Stomach (tissue), 9 donors: Measurements from ENCODE around the gene CREB5. TPM values are rescaled to one million over a fixed set of nuclear protein-coding genes. Genes with fewer than 3 reads are reported as not detected.

Experiments
- DNase-seq, 2 donors: peaks; one replicate each; pipeline versions ENCODE4 v3.0.0 to v3.0.0-alpha.2; 2013 to 2019
- H3K27ac ChIP-seq, 5 donors: fragments of 200-600 bp in 4 of 5; sonication (generic) in 4 of 5; one replicate each; pipeline ENCODE4 v1.5.1; 2013 to 2019; ENCODE audit warnings: mild to moderate bottlenecking in 1 of 5, moderate library complexity in 1 of 5
- H3K27me3 ChIP-seq, 3 donors: fragments of 200-600 bp; sonication (generic); one replicate each; pipeline ENCODE4 v1.5.1; 2017 to 2019; ENCODE audit warnings: mixed run types in 1 of 3
- H3K36me3 ChIP-seq, 4 donors: fragments of 200-600 bp; sonication (generic); 1 replicate in 3 of 4; 2 replicates in 1 of 4; pipeline ENCODE4 v1.5.1; 2016 to 2019
- H3K4me1 ChIP-seq, 4 donors: fragments of 200-600 bp; sonication (generic); one replicate each; pipeline ENCODE4 v1.5.1; 2016 to 2019
- H3K4me3 ChIP-seq, 4 donors: fragments of 200-600 bp; sonication (generic) in 3 of 4; one replicate each; pipeline ENCODE4 v1.5.1; 2016 to 2019; ENCODE audit warnings: mild to moderate bottlenecking in 1 of 4
- H3K9me3 ChIP-seq, 4 donors: fragments of 200-600 bp; sonication (generic); one replicate each; pipeline ENCODE4 v1.5.1; 2016 to 2019
- EP300 ChIP-seq: sonication (generic); formaldehyde crosslinking; IDR thresholded peaks from one replicate; pipeline ENCODE4 v1.6.1; 2017; ENCODE audit warnings: antibody characterized with exemption
- POLR2A ChIP-seq, 4 donors: fragments of 450-650 bp; IDR thresholded peaks; one replicate each; pipeline ENCODE4 v1.6.1; 2016; ENCODE audit warnings: antibody characterized with exemption in 4 of 4, control low read depth in 2 of 4, mild to moderate bottlenecking in 1 of 4, moderate library complexity in 1 of 4
- POLR2AphosphoS5 ChIP-seq, 3 donors: sonication (generic); formaldehyde crosslinking; IDR thresholded peaks; one replicate each; pipeline ENCODE4 v1.6.1; 2016; ENCODE audit warnings: antibody characterized with exemption in 3 of 3
- WGBS, 5 donors: extraction: QIAGEN DNeasy Blood & Tissue Kit in 3 of 5; methylation state at CpG; one replicate each; pipeline versions ENCODE4 v1.1.5 to v1.1.7; 2013 to 2018; 5-methylcytosine and 5-hydroxymethylcytosine counted together
- intact Hi-C: fragments of 100-400 bp; cut with DNase I; formaldehyde crosslinking; loops from one replicate; pipeline ENCODE4 v1.15.1; 2023; ENCODE audit warnings: low total_unique reads
- polyA plus RNA-seq, 3 donors: library from polyadenylated mRNA; stranded (reverse); fragments of 200-250 nt; gene quantifications; one replicate each; pipeline ENCODE4 v1.2.3, GENCODE V29; 2013
- total RNA-seq, 5 donors: library from RNA; depleted of rRNA; stranded (reverse); fragments of >200 nt; gene quantifications; one replicate each; pipeline versions ENCODE4 v1.1.0 to v1.2.3, GENCODE V29; 2014 to 2016
- TF ChIP-seq, protein P1 (sequence below), 7 experiments: fragments of 450-650 bp in 4 of 7; fragments of 200-600 bp in 3 of 7; sonication (generic) in 3 of 7; IDR thresholded peaks; one replicate each; pipeline ENCODE4 v1.5.1; 2016 to 2019; ENCODE audit warnings: antibody characterized with exemption in 7 of 7, control low read depth in 2 of 7, mild to moderate bottlenecking in 1 of 7
- donor health status: healthy with polysubstance abuse.
- donor health status: Bipolar disorder and iron deficiency.
- donor health status: healthy.

Gene CREB5
- total and polyA plus RNA-seq, 8 donors = 0.68 to 30.3 (median 1.5) TPM; not detected in 1

DNA sequence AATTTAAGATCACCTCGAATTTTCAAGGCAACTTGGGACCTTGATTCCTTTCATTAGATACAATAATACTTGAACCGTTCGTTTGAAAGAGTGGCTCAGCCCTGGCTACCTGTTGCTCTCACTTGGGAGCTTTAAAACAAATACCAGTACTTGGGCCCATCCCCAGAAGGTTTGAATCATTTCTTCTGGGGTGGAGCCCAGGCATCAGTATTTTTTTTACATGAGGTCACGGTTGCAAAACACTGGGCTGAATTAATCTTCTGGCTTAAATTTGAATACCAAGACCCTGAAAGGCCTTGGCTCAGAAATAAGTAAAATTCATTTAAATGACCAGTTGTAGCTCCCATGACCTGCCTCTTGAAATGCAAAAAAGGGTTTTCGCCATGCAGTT is 214.9 kb downstream of the CREB5 start:
- Histone ChIP-seq H3K4me3 (no peak overlapping the region), H3K27ac (peak overlapping the region in 1 of 5 donors; percentile 33), H3K36me3 (no peaks in the 10 kb centered on the region), H3K27me3 (no peaks in the 10 kb centered on the region), H3K9me3 (no peaks in the 10 kb centered on the region), H3K4me1 (peaks cover 0 to 32% (median 7%) of the 10 kb centered on the region in 4 donors)
- intact Hi-C loops = no loop called here
- WGBS, 5 donors = 74 to 81% (median 77%) methylated on average over 5 of the region's 5 CpGs
- TF ChIP-seq POLR2A (IDR thresholded peaks at IDR 0.05) = no peak
- DNase-seq = no peak

DNA sequence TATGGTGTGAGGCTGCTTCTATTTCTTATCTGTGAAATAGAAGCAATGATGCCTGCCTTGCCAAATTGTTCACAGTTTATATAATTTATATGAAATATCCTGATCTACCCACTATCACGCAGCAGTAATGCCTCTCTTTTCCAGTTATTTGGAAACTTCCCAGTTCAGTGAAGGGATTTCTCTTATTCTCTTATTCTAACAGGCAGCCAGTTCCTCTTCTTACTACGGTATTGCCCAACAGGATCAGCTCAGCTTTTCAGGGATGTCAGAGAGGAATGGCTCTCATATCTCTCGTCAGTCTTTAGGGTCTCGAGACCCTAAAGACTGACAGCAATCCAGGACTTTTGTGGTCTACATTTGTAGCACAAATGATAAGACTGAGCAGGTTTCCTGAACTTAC is 215.6 kb downstream of the CREB5 start:
- TF ChIP-seq, protein P1, sequence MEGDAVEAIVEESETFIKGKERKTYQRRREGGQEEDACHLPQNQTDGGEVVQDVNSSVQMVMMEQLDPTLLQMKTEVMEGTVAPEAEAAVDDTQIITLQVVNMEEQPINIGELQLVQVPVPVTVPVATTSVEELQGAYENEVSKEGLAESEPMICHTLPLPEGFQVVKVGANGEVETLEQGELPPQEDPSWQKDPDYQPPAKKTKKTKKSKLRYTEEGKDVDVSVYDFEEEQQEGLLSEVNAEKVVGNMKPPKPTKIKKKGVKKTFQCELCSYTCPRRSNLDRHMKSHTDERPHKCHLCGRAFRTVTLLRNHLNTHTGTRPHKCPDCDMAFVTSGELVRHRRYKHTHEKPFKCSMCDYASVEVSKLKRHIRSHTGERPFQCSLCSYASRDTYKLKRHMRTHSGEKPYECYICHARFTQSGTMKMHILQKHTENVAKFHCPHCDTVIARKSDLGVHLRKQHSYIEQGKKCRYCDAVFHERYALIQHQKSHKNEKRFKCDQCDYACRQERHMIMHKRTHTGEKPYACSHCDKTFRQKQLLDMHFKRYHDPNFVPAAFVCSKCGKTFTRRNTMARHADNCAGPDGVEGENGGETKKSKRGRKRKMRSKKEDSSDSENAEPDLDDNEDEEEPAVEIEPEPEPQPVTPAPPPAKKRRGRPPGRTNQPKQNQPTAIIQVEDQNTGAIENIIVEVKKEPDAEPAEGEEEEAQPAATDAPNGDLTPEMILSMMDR (IDR thresholded peaks at IDR 0.05) = no peak
- TF ChIP-seq POLR2A (IDR thresholded peaks at IDR 0.05) (no peak), POLR2AphosphoS5 (IDR thresholded peaks at IDR 0.05) (no peak), EP300 (no peak)
- Histone ChIP-seq H3K27ac (peak overlapping the region in 1 of 5 donors; percentile 33), H3K27me3 (no peaks in the 10 kb centered on the region), H3K9me3 (no peaks in the 10 kb centered on the region), H3K36me3 (no peaks in the 10 kb centered on the region), H3K4me3 (no peak overlapping the region), H3K4me1 (peaks cover 0 to 30% (median 7%) of the 10 kb centered on the region in 4 donors)
- 58 to 65% (median 60%) methylated on average over 4 of the region's 4 CpGs for WGBS, 5 donors
- DNase-seq = no peak
- intact Hi-C loops = no loop called here

GRCh38 chr7:28629216-28629842 is 217.0 kb downstream of the CREB5 start:
- H3K4me3 ChIP-seq = no peak overlapping the region
- H3K9me3 ChIP-seq = no peaks in the 10 kb centered on the region
- H3K27me3 ChIP-seq = no peaks in the 10 kb centered on the region
- intact Hi-C loops = no loop called here
- H3K4me1 ChIP-seq = peaks cover 0 to 20% (median 7%) of the 10 kb centered on the region in 4 donors
- peak overlapping the region in 1 of 5 donors; percentile 10 for H3K27ac ChIP-seq
- H3K36me3 ChIP-seq = no peaks in the 10 kb centered on the region
- DNase-seq = peak in 1 of 2 donors; percentile 54
- TF ChIP-seq, protein P1 (IDR thresholded peaks at IDR 0.05) = no peak
- no peak for TF ChIP-seq EP300
- TF ChIP-seq POLR2A (IDR thresholded peaks at IDR 0.05) = no peak
- no peak for TF ChIP-seq POLR2AphosphoS5 (IDR thresholded peaks at IDR 0.05)
- WGBS, 5 donors = 52 to 65% (median 56%) methylated on average over 4 of the region's 4 CpGs

DNA sequence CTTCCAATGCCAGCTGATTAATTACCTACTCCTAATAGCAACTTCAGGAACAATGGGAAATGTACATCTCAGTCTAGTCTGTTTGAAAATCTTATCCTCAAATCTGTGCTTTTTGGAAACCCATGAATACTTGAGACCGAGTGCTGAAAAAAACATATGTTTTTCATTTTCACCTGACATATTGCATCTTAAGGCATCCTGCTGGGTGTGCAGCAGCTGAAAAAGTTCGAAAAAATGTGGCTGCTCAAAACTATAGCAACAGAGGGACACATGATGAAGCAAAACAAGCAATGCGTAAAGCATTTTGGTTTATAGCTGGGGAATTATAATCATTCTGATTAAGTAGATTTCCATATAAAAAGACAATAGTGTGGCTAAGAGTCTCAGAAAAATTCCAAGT is 218.0 kb downstream of the CREB5 start:
- peaks cover 0 to 15% (median 7%) of the 10 kb centered on the region in 4 donors for H3K4me1 ChIP-seq
- 80 to 89% (median 83%) methylated on average over 3 of the region's 3 CpGs for WGBS, 5 donors
- DNase-seq = peak in 1 of 2 donors; percentile 36
- H3K27ac ChIP-seq = no peak overlapping the region
- TF ChIP-seq POLR2A (IDR thresholded peaks at IDR 0.05) (no peak), EP300 (no peak), POLR2AphosphoS5 (IDR thresholded peaks at IDR 0.05) (no peak)
- TF ChIP-seq, protein P1 (IDR thresholded peaks at IDR 0.05) = no peak
- no peaks in the 10 kb centered on the region for H3K27me3 ChIP-seq
- H3K9me3 ChIP-seq = no peaks in the 10 kb centered on the region
- H3K4me3 ChIP-seq = no peak overlapping the region
- no peaks in the 10 kb centered on the region for H3K36me3 ChIP-seq
- intact Hi-C loops = no loop called here

- H3K27me3 ChIP-seq = peaks cover 0 to 4% (median 0%) of the 10 kb centered on the region in 3 donors
- 46 to 62% (median 54%) methylated on average over 2 of the region's 2 CpGs for WGBS, 5 donors
- H3K4me3 ChIP-seq = no peak overlapping the region
- TF ChIP-seq POLR2A (IDR thresholded peaks at IDR 0.05) (no peak), EP300 (no peak), POLR2AphosphoS5 (IDR thresholded peaks at IDR 0.05) (no peak)
- TF ChIP-seq, protein P1 (IDR thresholded peaks at IDR 0.05) = no peak
- no peak overlapping the region for H3K27ac ChIP-seq
- peaks cover 0 to 4% (median under 1%) of the 10 kb centered on the region in 4 donors for H3K4me1 ChIP-seq
- H3K36me3 ChIP-seq = no peaks in the 10 kb centered on the region
- DNase-seq = no peak
- intact Hi-C loops = no loop called here
- H3K9me3 ChIP-seq = no peaks in the 10 kb centered on the region
These were observed 219.7 kb downstream of the CREB5 start for GRCh38 chr7:28631995-28632394.
